H1 (cell line): Measurements from ENCODE around the gene PRKCH. TPM values are rescaled to one million over a fixed set of nuclear protein-coding genes. Genes with fewer than 3 reads are reported as not detected.

Experiments
- CTCF ChIA-PET: fragments of 300-600 bp; sonication (Branson Sonifier 250); formaldehyde crosslinking; loops from one replicate; lab custom pipeline; 2021; ENCODE audit not compliant: partially characterized antibody; lab: Charles Lee
- POLR2A ChIA-PET: fragments of 300-600 bp; sonication (Branson Sonifier 250); formaldehyde crosslinking; loops from one replicate; lab custom pipeline; 2021; ENCODE audit warnings: inconsistent platforms; ENCODE audit not compliant: partially characterized antibody; lab: Charles Lee
- DNase-seq, 2 experiments: peaks; one replicate each; pipeline versions ENCODE4 v3.0.0 to v3.0.0-alpha.2; 2010 to 2022; ENCODE audit warnings: low spot score in 2 of 2, low read depth in 1 of 2, mixed read lengths in 1 of 2
- FAIRE-seq: peaks from 2 replicates; lab custom pipeline; 2011; peaks lifted over from hg19 to GRCh38; lab: Jason Lieb, UNC
- H2AFZ ChIP-seq: 2 replicates; pipeline ENCODE4 v1.8.1; 2012; ENCODE audit warnings: low read length, inconsistent platforms
- H2AK5ac ChIP-seq: 2 replicates; pipeline ENCODE4 v1.6.1; 2013; ENCODE audit warnings: low read depth, low read length
- H2BK120ac ChIP-seq: replicated peaks from 2 replicates; pipeline ENCODE3; 2013; ENCODE audit warnings: low read depth, low read length, inconsistent platforms
- H2BK12ac ChIP-seq: 2 replicates; pipeline ENCODE4 v1.6.1; 2013; ENCODE audit warnings: low read depth, low read length
- H2BK15ac ChIP-seq: 2 replicates; pipeline ENCODE4 v1.6.1; 2013; ENCODE audit warnings: low read length
- H2BK20ac ChIP-seq: 2 replicates; pipeline ENCODE4 v1.6.1; 2013; ENCODE audit warnings: low read length
- H2BK5ac ChIP-seq: 2 replicates; pipeline ENCODE4 v1.6.1; 2013; ENCODE audit warnings: low read depth, low read length
- H3K14ac ChIP-seq: 2 replicates; pipeline ENCODE4 v1.6.1; 2013; ENCODE audit warnings: inconsistent platforms; ENCODE audit not compliant: insufficient read length
- H3K18ac ChIP-seq: 2 replicates; pipeline ENCODE4 v1.6.1; 2013; ENCODE audit warnings: low read length; ENCODE audit errors: extremely low read depth
- H3K23ac ChIP-seq: 2 replicates; pipeline ENCODE4 v1.6.1; 2013; ENCODE audit warnings: inconsistent platforms; ENCODE audit not compliant: insufficient read length
- H3K23me2 ChIP-seq: 2 replicates; pipeline ENCODE4 v1.6.1; 2013; ENCODE audit warnings: low read depth, low read length
- H3K27ac ChIP-seq: 2 replicates; pipeline ENCODE4 v1.6.1; 2011; ENCODE audit warnings: low read depth, low read length, inconsistent platforms
- H3K27me3 ChIP-seq, 4 experiments: replicated peaks in 1 of 4; 1 replicate in 1 of 4; 2 replicates in 3 of 4; pipeline versions ENCODE4 v1.6.1 to v1.8.1; 2011 to 2013; ENCODE audit warnings: low read length in 3 of 4, mild to moderate bottlenecking in 3 of 4, inconsistent platforms in 2 of 4, mixed read lengths in 2 of 4, moderate library complexity in 1 of 4; ENCODE audit not compliant: control insufficient read depth in 3 of 4, insufficient read depth in 3 of 4; ENCODE audit errors: extremely low read depth in 1 of 4
- H3K36me3 ChIP-seq, 4 experiments: 2 replicates each; pipeline versions ENCODE4 v1.6.1 to v1.8.1; 2011 to 2013; ENCODE audit warnings: mild to moderate bottlenecking in 4 of 4, low read length in 3 of 4, moderate library complexity in 2 of 4, control low read depth in 1 of 4, inconsistent platforms in 1 of 4; ENCODE audit not compliant: insufficient read depth in 4 of 4, control insufficient read depth in 2 of 4
- H3K4ac ChIP-seq: replicated peaks from 2 replicates; pipeline ENCODE3; 2013; ENCODE audit warnings: low read length, low read depth, mixed read lengths, inconsistent platforms; ENCODE audit not compliant: insufficient read length
- H3K4me1 ChIP-seq, 4 experiments: replicated peaks in 1 of 4; 1 replicate in 1 of 4; 2 replicates in 3 of 4; pipeline versions ENCODE4 v1.6.1 to v1.8.1; 2011 to 2013; ENCODE audit warnings: low read length in 3 of 4, inconsistent platforms in 2 of 4, mixed read lengths in 1 of 4; ENCODE audit not compliant: insufficient read depth in 4 of 4, control insufficient read depth in 3 of 4
- H3K4me2 ChIP-seq, 2 experiments: 2 replicates each; pipeline versions ENCODE4 v1.6.1 to v1.8.1; 2011 to 2013; ENCODE audit warnings: low read depth in 2 of 2, low read length in 2 of 2, control low read depth in 1 of 2, inconsistent platforms in 1 of 2, mild to moderate bottlenecking in 1 of 2; ENCODE audit not compliant: insufficient read depth in 1 of 2
- H3K4me3 ChIP-seq, 4 experiments: fragments of 200-600, 300-600 bp in 1 of 4; sonication (generic), shearing (Covaris generic), sonication (Bioruptor Twin) in 1 of 4; 2 replicates each; pipeline versions ENCODE4 v1.5.1 to v1.8.1; 2011 to 2016; ENCODE audit warnings: low read length in 4 of 4, low read depth in 3 of 4, control low read depth in 2 of 4, inconsistent platforms in 2 of 4, mild to moderate bottlenecking in 2 of 4, mixed read lengths in 1 of 4, moderate library complexity in 1 of 4; ENCODE audit not compliant: insufficient read depth in 2 of 4; ENCODE audit errors: extremely low read depth in 1 of 4
- H3K56ac ChIP-seq: replicated peaks from 2 replicates; pipeline ENCODE3; 2013; ENCODE audit warnings: low read depth, mild to moderate bottlenecking, mixed read lengths, low read length, inconsistent platforms; ENCODE audit not compliant: insufficient read length
- H3K79me1 ChIP-seq: 2 replicates; pipeline ENCODE4 v1.6.1; 2013; ENCODE audit warnings: low read depth, low read length, control low read depth
- H3K79me2 ChIP-seq, 2 experiments: 2 replicates each; pipeline versions ENCODE4 v1.6.1 to v1.8.1; 2012 to 2013; ENCODE audit warnings: low read length in 2 of 2, mild to moderate bottlenecking in 2 of 2, inconsistent platforms in 1 of 2; ENCODE audit not compliant: insufficient read depth in 2 of 2, control insufficient read depth in 1 of 2
- H3K9ac ChIP-seq, 4 experiments: replicated peaks in 1 of 4; 1 replicate in 1 of 4; 2 replicates in 3 of 4; pipeline versions ENCODE4 v1.6.1 to v1.8.1; 2011 to 2013; ENCODE audit warnings: low read depth in 3 of 4, low read length in 3 of 4, control low read depth in 2 of 4, mild to moderate bottlenecking in 2 of 4, moderate library complexity in 2 of 4, inconsistent platforms in 1 of 4; ENCODE audit errors: extremely low read depth in 1 of 4
- H3K9me3 ChIP-seq, 2 experiments: 2 replicates each; pipeline versions ENCODE4 v1.6.1 to v1.8.1; 2012 to 2013; ENCODE audit warnings: mild to moderate bottlenecking in 2 of 2, moderate library complexity in 2 of 2, control low read depth in 1 of 2, inconsistent platforms in 1 of 2, low read depth in 1 of 2, low read length in 1 of 2, mixed read lengths in 1 of 2; ENCODE audit not compliant: insufficient read depth in 2 of 2
- H4K20me1 ChIP-seq, 2 experiments: replicated peaks in 1 of 2; 2 replicates each; pipeline versions ENCODE3 to v1.8.1; 2011 to 2013; ENCODE audit warnings: inconsistent platforms in 2 of 2, low read length in 2 of 2, mild to moderate bottlenecking in 1 of 2; ENCODE audit not compliant: insufficient read depth in 2 of 2, control insufficient read depth in 1 of 2
- H4K5ac ChIP-seq: 2 replicates; pipeline ENCODE4 v1.6.1; 2013; ENCODE audit warnings: low read length, low read depth, mixed read lengths, inconsistent platforms; ENCODE audit not compliant: insufficient read length
- H4K8ac ChIP-seq: 2 replicates; pipeline ENCODE4 v1.8.0; 2013; ENCODE audit warnings: mild to moderate bottlenecking, moderate library complexity, low read length, inconsistent platforms; ENCODE audit not compliant: insufficient read depth; ENCODE audit errors: extremely low read depth
- H4K91ac ChIP-seq: replicated peaks from 2 replicates; pipeline ENCODE3; 2013; ENCODE audit warnings: low read length, mixed read lengths, inconsistent platforms; ENCODE audit not compliant: insufficient read length
- CBX8 ChIP-seq: fragments of 300-800, 300-1000 bp; sonication (generic); IDR thresholded peaks from 2 replicates; pipeline ENCODE4 v1.7.1; 2016; ENCODE audit warnings: low read depth, low read length, borderline replicate concordance
- GABPA ChIP-seq: IDR thresholded peaks from 2 replicates; pipeline ENCODE4 v1.6.1; 2011; ENCODE audit warnings: mild to moderate bottlenecking, low read length, moderate library complexity, borderline replicate concordance; ENCODE audit not compliant: insufficient read depth
- JUND ChIP-seq: IDR thresholded peaks from 2 replicates; pipeline ENCODE4 v1.6.1; 2011; ENCODE audit warnings: mild to moderate bottlenecking, improper control_type of control experiment, low read length
- NRF1 ChIP-seq: IDR thresholded peaks from 2 replicates; pipeline ENCODE4 v1.6.1; 2011; ENCODE audit warnings: mild to moderate bottlenecking, low read depth, low read length, improper control_type of control experiment
- RAD21 ChIP-seq, 2 experiments: IDR thresholded peaks in 1 of 2; conservative IDR thresholded peaks in 1 of 2; 2 replicates each; pipeline ENCODE4 v1.6.1; 2011; ENCODE audit warnings: low read depth in 2 of 2, low read length in 2 of 2, improper control_type of control experiment in 1 of 2, inconsistent platforms in 1 of 2, mild to moderate bottlenecking in 1 of 2, moderate library complexity in 1 of 2
- SIN3A ChIP-seq, 2 experiments: IDR thresholded peaks in 1 of 2; conservative IDR thresholded peaks in 1 of 2; 2 replicates each; pipeline ENCODE4 v1.6.1; 2011 to 2012; ENCODE audit warnings: low read length in 2 of 2, improper control_type of control experiment in 1 of 2, low read depth in 1 of 2, mild to moderate bottlenecking in 1 of 2
- SRF ChIP-seq: IDR thresholded peaks from 2 replicates; pipeline ENCODE4 v1.6.1; 2011; ENCODE audit warnings: mild to moderate bottlenecking, low read depth, low read length, moderate library complexity
- TAF7 ChIP-seq: optimal IDR thresholded peaks from 2 replicates; pipeline ENCODE3; 2011; ENCODE audit warnings: low read depth, mild to moderate bottlenecking, inconsistent platforms, low read length, moderate library complexity, borderline replicate concordance
- TBP ChIP-seq: IDR thresholded peaks from 2 replicates; pipeline ENCODE4 v1.6.1; 2011; ENCODE audit warnings: low read depth, low read length, improper control_type of control experiment
- YY1 ChIP-seq: IDR thresholded peaks from 2 replicates; pipeline ENCODE4 v1.6.1; 2011; ENCODE audit warnings: low read depth, mild to moderate bottlenecking, low read length
- WGBS, 2 experiments: shearing (Covaris generic) in 1 of 2; methylation state at CpG; one replicate each; pipeline versions ENCODE4 v1.1.6 to v1.1.7; 2013 to 2015; ENCODE audit warnings: low lambda C conversion rate in 2 of 2, mixed read lengths in 2 of 2, inconsistent platforms in 1 of 2, low coverage in 1 of 2, missing lambda C conversion rate in 1 of 2; ENCODE audit not compliant: insufficient replicate concordance in 2 of 2, insufficient coverage in 1 of 2, insufficient read length in 1 of 2; ENCODE audit errors: extremely low coverage in 1 of 2, missing lambda C conversion rate in 1 of 2; 5-methylcytosine and 5-hydroxymethylcytosine counted together
- polyA plus RNA-seq, 7 experiments: library from polyadenylated mRNA; depleted of rRNA in 3 of 7; stranded (reverse) in 5 of 7; unstranded in 2 of 7; fragments of >200 nt in 5 of 7; fragments of 200-250 nt in 2 of 7; gene quantifications; 1 replicate in 5 of 7; 2 replicates in 1 of 7; 4 replicates in 1 of 7; pipeline versions ENCODE4 v1.2.1 to v1.2.3, GENCODE V29; 2011 to 2013; ENCODE audit warnings: missing spikeins in 2 of 7, mixed read lengths in 2 of 7
- total RNA-seq: library from RNA; stranded (reverse); fragmentation: NEBNext Ultra II Directional; extraction: Animal tissue kit (Norgen Biotek cat#: 25700); gene quantifications from 2 replicates; pipeline ENCODE4 v1.2.1, GENCODE V29; 2021

PRKCH gene
- total and polyA plus RNA-seq, 2 of the 8 experiments (the other 6 are each of a cell fraction or from before 2014, with no cell fraction given) = 6.4 to 7.0 TPM

- no peaks in the 10 kb centered on the region for H3K23me2 ChIP-seq
- H2AFZ ChIP-seq = no peak overlapping the region
- H3K4ac ChIP-seq = no peak overlapping the region
- POLR2A ChIA-PET = interaction anchor here (1.0 kb wide), 1 partner anchor 67 kb away, joined by 3 read pairs; no protein-coding TSS in a partner anchor
- H3K56ac ChIP-seq = no peak overlapping the region
- H2AK5ac ChIP-seq = no peak overlapping the region
- no peaks in the 10 kb centered on the region for H4K20me1 ChIP-seq
- no peak overlapping the region for H3K4me2 ChIP-seq
- H3K9ac ChIP-seq = no peak overlapping the region
- no peak overlapping the region for H3K23ac ChIP-seq
- no peak overlapping the region for H4K5ac ChIP-seq
- DNase-seq (no peak), FAIRE-seq (no peak)
- H2BK15ac ChIP-seq = no peak overlapping the region
- no peak overlapping the region for H3K4me3 ChIP-seq
- no peak overlapping the region for H3K27ac ChIP-seq
- H3K18ac ChIP-seq = no peak overlapping the region
- H2BK20ac ChIP-seq = no peak overlapping the region
- CTCF ChIA-PET = interaction anchor here (0.6 to 1.7 kb wide), 17 partner anchors 9 to 276 kb away, joined by 3 to 11 read pairs (median 3); partner anchors contain the start of gene PRKCH
- no peaks in the 10 kb centered on the region for H3K27me3 ChIP-seq
- H2BK5ac ChIP-seq = no peak overlapping the region
- no peaks in the 10 kb centered on the region for H3K79me2 ChIP-seq
- peaks cover 0 to 9% (median 0%) of the 10 kb centered on the region in 4 experiments; a peak in 2 of 7 replicates for H3K4me1 ChIP-seq
- no peak overlapping the region for H4K8ac ChIP-seq
- no peaks in the 10 kb centered on the region for H3K9me3 ChIP-seq
- H3K79me1 ChIP-seq = no peaks in the 10 kb centered on the region
- 91% methylated on average over 3 of the region's 3 CpGs; no CpG with 5 or more reads in 1 of the 2 experiments for WGBS, 2 experiments
- no peak for TF ChIP-seq RAD21 (IDR thresholded peaks at IDR 0.05 in 1 of 2, conservative IDR thresholded peaks at IDR 0.05 in 1 of 2; ENCODE audit: low read depth in 2 of 2, low read length in 2 of 2)
- TF ChIP-seq SIN3A (conservative IDR thresholded peaks at IDR 0.05 in 1 of 2, IDR thresholded peaks at IDR 0.05 in 1 of 2; ENCODE audit: low read depth in 1 of 2, low read length in 2 of 2) = no peak
- TF ChIP-seq YY1 = no peak
- TF ChIP-seq TBP = no peak
- TF ChIP-seq NRF1 = no peak
- no peak for TF ChIP-seq SRF
- TF ChIP-seq GABPA = no peak
- TF ChIP-seq JUND = no peak
- no peak for TF ChIP-seq TAF7
- no peak for TF ChIP-seq CBX8
- TF ChIP-seq, all 59 proteins: peak for 0
- Histone ChIP-seq H3K36me3 (no peaks in the 10 kb centered on the region), H2BK120ac (no peak overlapping the region), H3K14ac (no peak overlapping the region), H2BK12ac (no peak overlapping the region; the same call in 1 of the 2 replicates), H4K91ac (no peak overlapping the region)
Measured at GRCh38 chr14:61296151-61296550, 25.2 kb upstream of the PRKCH start.
